Panc1 (cell line): Measurements from ENCODE around the gene CRELD2. TPM values are rescaled to one million over a fixed set of nuclear protein-coding genes. Genes with fewer than 3 reads are reported as not detected.

ENCODE experiments used
- ATAC-seq: fragments of 200-7000 bp; cut with Tn5 transposase; 2 replicates; pipeline ENCODE4 v1.9.1; 2020; ENCODE audit warnings: mild to moderate bottlenecking, moderate library complexity
- BruUV-seq: library from RNA; stranded (reverse); fragments of 400-500 nt; replicated peaks from 2 replicates; lab custom pipeline; 2021; lab: Mats Ljungman, UMichigan
- CTCF ChIA-PET: fragments of 300-600 bp; sonication (Branson Sonifier 250); formaldehyde crosslinking; loops from one replicate; lab custom pipeline; 2022; ENCODE audit warnings: antibody characterized with exemption; lab: Charles Lee
- POLR2A ChIA-PET: fragments of 300-600 bp; sonication (Branson Sonifier 250); formaldehyde crosslinking; loops from one replicate; lab custom pipeline; 2022; ENCODE audit warnings: antibody characterized with exemption; lab: Charles Lee
- DNase-seq: peaks from one replicate; pipeline ENCODE4 v3.0.0-alpha.2; 2010; ENCODE audit warnings: low read depth, low spot score
- H3K27ac ChIP-seq: 2 replicates; pipeline ENCODE4 v1.5.1; 2011; ENCODE audit warnings: mild to moderate bottlenecking, low read length, inconsistent platforms
- H3K27me3 ChIP-seq: fragments of 200-500 bp; sonication (Bioruptor generic); 2 replicates; pipeline ENCODE4 v1.6.0; 2014; ENCODE audit warnings: low read length, inconsistent platforms; ENCODE audit not compliant: control insufficient read depth, insufficient read depth
- H3K36me3 ChIP-seq: fragments of 200-500 bp; sonication (Bioruptor generic); 2 replicates; pipeline ENCODE4 v1.5.1; 2014; ENCODE audit warnings: inconsistent platforms, mild to moderate bottlenecking, low read length, moderate library complexity; ENCODE audit not compliant: control insufficient read depth, insufficient read depth
- H3K4me1 ChIP-seq: 2 replicates; pipeline ENCODE4 v1.5.1; 2011; ENCODE audit warnings: inconsistent platforms, mild to moderate bottlenecking, low read length, moderate library complexity; ENCODE audit not compliant: control insufficient read depth, insufficient read depth
- H3K4me3 ChIP-seq, 2 experiments: 2 replicates each; pipeline ENCODE4 v1.5.1; 2011 to 2012; ENCODE audit warnings: low read depth in 2 of 2, low read length in 2 of 2, mild to moderate bottlenecking in 2 of 2, inconsistent platforms in 1 of 2, moderate library complexity in 1 of 2
- H3K9me3 ChIP-seq: fragments of 200-500 bp; sonication (Bioruptor generic); 2 replicates; pipeline ENCODE4 v1.5.1; 2014; ENCODE audit warnings: low read depth, mild to moderate bottlenecking, inconsistent platforms, low read length, moderate library complexity; ENCODE audit not compliant: control insufficient read depth, insufficient read depth
- POLR2AphosphoS5 ChIP-seq: IDR thresholded peaks from 2 replicates; pipeline ENCODE4 v1.6.1; 2012; ENCODE audit warnings: mild to moderate bottlenecking, low read depth, low read length, moderate library complexity
- SIN3A ChIP-seq: IDR thresholded peaks from 2 replicates; pipeline ENCODE4 v1.6.1; 2012; ENCODE audit warnings: low read depth, mild to moderate bottlenecking, low read length, moderate library complexity, borderline replicate concordance; ENCODE audit not compliant: insufficient read depth
- TCF7L2 ChIP-seq: IDR thresholded peaks from 2 replicates; pipeline ENCODE4 v1.6.1; 2011; ENCODE audit warnings: mild to moderate bottlenecking, low read depth, low read length, inconsistent platforms
- in situ Hi-C: cut with HindIII; loops from 2 replicates; pipeline ENCODE4 v1.10.0; 2016; ENCODE audit warnings: low sequenced_read_pairs, low pct_unique_long_range_greater_than_20kb
- intact Hi-C: fragments of 100-400 bp; cut with micrococcal nuclease; formaldehyde crosslinking; loops from one replicate; pipeline ENCODE4 v1.10.0; 2022; ENCODE audit not compliant: unreplicated experiment
- total RNA-seq: library from RNA; stranded (reverse); gene quantifications from one replicate; pipeline ENCODE4 v1.2.1, GENCODE V29; 2021; ENCODE audit not compliant: unreplicated experiment
- TF ChIP-seq, protein P1 (sequence below): fragments of 450-650 bp; IDR thresholded peaks from 2 replicates; pipeline ENCODE4 v1.5.1; 2017; ENCODE audit warnings: mild to moderate bottlenecking
- TF ChIP-seq, protein P2 (sequence below), 2 experiments: IDR thresholded peaks; 2 replicates each; pipeline ENCODE4 v1.6.1; 2011 to 2012; ENCODE audit warnings: low read depth in 2 of 2, control low read depth in 1 of 2, low read length in 1 of 2, mild to moderate bottlenecking in 1 of 2, moderate library complexity in 1 of 2; ENCODE audit not compliant: insufficient read depth in 1 of 2

Gene CRELD2
- total RNA-seq, 1 experiment from 2014 or later, result 59.7 TPM

GRCh38 chr22:49886346-49887063, 31.9 kb upstream of the CRELD2 start:
- TF ChIP-seq TCF7L2, result no peak
- no peak for TF ChIP-seq SIN3A
- TF ChIP-seq, protein P1, sequence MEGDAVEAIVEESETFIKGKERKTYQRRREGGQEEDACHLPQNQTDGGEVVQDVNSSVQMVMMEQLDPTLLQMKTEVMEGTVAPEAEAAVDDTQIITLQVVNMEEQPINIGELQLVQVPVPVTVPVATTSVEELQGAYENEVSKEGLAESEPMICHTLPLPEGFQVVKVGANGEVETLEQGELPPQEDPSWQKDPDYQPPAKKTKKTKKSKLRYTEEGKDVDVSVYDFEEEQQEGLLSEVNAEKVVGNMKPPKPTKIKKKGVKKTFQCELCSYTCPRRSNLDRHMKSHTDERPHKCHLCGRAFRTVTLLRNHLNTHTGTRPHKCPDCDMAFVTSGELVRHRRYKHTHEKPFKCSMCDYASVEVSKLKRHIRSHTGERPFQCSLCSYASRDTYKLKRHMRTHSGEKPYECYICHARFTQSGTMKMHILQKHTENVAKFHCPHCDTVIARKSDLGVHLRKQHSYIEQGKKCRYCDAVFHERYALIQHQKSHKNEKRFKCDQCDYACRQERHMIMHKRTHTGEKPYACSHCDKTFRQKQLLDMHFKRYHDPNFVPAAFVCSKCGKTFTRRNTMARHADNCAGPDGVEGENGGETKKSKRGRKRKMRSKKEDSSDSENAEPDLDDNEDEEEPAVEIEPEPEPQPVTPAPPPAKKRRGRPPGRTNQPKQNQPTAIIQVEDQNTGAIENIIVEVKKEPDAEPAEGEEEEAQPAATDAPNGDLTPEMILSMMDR, result no peak
- no peak for TF ChIP-seq POLR2AphosphoS5
- TF ChIP-seq, protein P2, sequence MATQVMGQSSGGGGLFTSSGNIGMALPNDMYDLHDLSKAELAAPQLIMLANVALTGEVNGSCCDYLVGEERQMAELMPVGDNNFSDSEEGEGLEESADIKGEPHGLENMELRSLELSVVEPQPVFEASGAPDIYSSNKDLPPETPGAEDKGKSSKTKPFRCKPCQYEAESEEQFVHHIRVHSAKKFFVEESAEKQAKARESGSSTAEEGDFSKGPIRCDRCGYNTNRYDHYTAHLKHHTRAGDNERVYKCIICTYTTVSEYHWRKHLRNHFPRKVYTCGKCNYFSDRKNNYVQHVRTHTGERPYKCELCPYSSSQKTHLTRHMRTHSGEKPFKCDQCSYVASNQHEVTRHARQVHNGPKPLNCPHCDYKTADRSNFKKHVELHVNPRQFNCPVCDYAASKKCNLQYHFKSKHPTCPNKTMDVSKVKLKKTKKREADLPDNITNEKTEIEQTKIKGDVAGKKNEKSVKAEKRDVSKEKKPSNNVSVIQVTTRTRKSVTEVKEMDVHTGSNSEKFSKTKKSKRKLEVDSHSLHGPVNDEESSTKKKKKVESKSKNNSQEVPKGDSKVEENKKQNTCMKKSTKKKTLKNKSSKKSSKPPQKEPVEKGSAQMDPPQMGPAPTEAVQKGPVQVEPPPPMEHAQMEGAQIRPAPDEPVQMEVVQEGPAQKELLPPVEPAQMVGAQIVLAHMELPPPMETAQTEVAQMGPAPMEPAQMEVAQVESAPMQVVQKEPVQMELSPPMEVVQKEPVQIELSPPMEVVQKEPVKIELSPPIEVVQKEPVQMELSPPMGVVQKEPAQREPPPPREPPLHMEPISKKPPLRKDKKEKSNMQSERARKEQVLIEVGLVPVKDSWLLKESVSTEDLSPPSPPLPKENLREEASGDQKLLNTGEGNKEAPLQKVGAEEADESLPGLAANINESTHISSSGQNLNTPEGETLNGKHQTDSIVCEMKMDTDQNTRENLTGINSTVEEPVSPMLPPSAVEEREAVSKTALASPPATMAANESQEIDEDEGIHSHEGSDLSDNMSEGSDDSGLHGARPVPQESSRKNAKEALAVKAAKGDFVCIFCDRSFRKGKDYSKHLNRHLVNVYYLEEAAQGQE (IDR thresholded peaks at IDR 0.05; ENCODE audit: insufficient read depth in 1 of 2, low read depth in 2 of 2, low read length in 1 of 2), result no peak
- BruUV-seq, result no TSS peak
- H3K4me1 ChIP-seq, result no peaks in the 10 kb centered on the region
- no peaks in the 10 kb centered on the region for H3K36me3 ChIP-seq
- no peak overlapping the region for H3K4me3 ChIP-seq
- POLR2A ChIA-PET, result no interaction called here
- no peaks in the 10 kb centered on the region; the same call in 1 of the 2 replicates for H3K9me3 ChIP-seq
- DNase-seq, result no peak
- in situ Hi-C loops, result no loop called here
- CTCF ChIA-PET, result no interaction called here
- intact Hi-C loops, result no loop called here
- H3K27me3 ChIP-seq, result no peaks in the 10 kb centered on the region
- ATAC-seq, result no peak
- no peak overlapping the region for H3K27ac ChIP-seq

- POLR2A ChIA-PET, result no interaction called here
- no peak overlapping the region for H3K27ac ChIP-seq
- ATAC-seq, result no peak
- H3K4me1 ChIP-seq, result no peaks in the 10 kb centered on the region
- no peak for DNase-seq
- no peaks in the 10 kb centered on the region; the same call in 1 of the 2 replicates for H3K9me3 ChIP-seq
- H3K4me3 ChIP-seq, result no peak overlapping the region
- in situ Hi-C loops, result no loop called here
- BruUV-seq, result no TSS peak
- CTCF ChIA-PET, result no interaction called here
- intact Hi-C loops, result no loop called here
- no peak for TF ChIP-seq SIN3A
- TF ChIP-seq, protein P1, result no peak
- TF ChIP-seq POLR2AphosphoS5, result no peak
- TF ChIP-seq, protein P2 (IDR thresholded peaks at IDR 0.05; ENCODE audit: insufficient read depth in 1 of 2, low read depth in 2 of 2, low read length in 1 of 2), result no peak
- no peak for TF ChIP-seq TCF7L2
- no peaks in the 10 kb centered on the region for H3K36me3 ChIP-seq
- H3K27me3 ChIP-seq, result no peaks in the 10 kb centered on the region
Observed at GRCh38 chr22:49887064-49887451, 31.4 kb upstream of the CRELD2 start.
